Glomerular endothelial cell (primary cell): ENCODE data around the gene BTG4. TPM values are rescaled to one million over a fixed set of nuclear protein-coding genes. Genes with fewer than 3 reads are reported as not detected.

Experiments
- DNase-seq: peaks from one replicate; pipeline ENCODE4 v3.0.0-alpha.2; 2011; ENCODE audit warnings: low read depth, low spot score; ENCODE audit errors: extremely low read depth
- total RNA-seq: library from RNA; depleted of rRNA; stranded (reverse); fragments of >200 nt; gene quantifications from 2 replicates; pipeline ENCODE4 v1.2.3, GENCODE V29; 2015

BTG4 gene
- total RNA-seq, 1 donor from 2014 or later: not detected

DNA sequence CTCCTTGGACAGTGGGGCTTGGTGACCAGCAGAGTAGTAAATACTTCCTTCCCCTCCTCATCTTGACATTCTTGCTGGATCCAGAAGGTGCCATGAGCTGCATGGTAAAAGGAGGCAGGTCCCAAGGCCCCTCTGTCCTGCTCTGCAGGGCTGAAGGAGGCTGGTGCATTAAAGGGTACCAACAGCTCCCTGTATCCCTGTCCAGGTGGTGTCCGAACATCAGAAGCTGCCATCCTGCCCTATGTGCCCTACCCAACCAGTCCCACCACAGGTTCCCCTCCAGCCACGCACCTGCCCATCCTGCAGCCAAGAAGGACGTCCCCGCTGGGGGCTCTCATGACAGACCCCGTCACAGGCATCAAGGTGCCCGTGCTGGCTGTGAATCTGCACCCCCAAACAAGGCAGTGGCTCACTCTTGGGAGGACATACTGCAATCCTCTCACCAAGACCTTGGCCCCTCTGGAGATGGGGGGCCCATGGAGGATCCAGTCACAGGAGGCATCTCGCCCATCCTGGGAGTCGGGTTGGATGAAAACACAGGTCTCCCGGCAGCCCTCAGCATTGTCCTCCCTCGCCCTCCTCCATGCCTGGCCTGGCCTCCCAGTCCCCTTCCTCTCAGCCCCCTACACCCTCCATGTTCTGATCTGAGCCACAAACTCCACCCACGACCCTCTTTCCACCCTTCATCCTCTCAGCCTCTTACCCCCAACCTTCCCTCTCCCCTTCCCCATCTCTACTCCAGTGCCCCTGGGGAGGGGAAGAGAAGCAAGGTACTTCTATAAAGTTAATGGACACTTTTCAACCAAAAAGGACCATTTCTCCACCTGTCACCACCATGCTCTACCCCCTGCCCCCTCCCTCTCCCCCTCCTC lies 55.1 kb downstream of the BTG4 start:
- DNase-seq: no peak

DNA sequence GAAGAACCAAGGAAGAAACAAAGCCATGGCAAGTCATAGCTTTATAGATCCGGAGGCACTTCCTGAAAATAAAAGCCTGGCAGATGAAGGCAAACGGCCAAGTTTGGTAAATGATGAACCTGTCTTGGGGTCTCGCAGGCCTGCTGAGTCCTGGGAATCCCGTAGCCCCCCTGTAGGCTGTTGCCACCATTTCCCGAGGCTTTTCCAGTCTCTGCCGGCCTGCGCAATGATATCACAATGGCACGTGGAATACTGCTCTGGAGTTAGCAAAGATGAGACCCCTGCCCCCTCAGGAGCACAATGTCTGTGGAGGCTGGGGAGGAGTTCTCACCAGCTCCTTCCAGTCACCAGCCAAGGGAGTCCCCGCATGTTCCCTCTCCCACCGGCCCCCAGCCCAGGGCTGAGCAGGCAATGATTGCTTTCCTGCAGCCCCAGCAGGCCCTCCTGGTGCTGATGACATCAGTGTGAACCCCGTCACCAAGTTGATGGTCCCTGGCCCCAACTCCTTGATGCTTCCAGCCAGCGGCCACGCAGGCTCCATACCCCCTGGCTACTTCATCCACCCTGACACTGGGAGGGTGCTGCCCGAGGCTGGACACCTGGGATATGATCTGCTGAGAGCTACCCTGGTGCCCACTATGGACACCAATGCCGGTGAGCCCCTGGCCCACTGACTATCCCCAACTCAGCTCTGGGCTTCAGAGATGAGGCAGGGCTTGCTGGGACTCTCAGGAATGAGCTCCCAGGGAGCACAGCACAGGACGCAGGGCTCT lies 55.9 kb downstream of the BTG4 start:
- no peak for DNase-seq

DNA sequence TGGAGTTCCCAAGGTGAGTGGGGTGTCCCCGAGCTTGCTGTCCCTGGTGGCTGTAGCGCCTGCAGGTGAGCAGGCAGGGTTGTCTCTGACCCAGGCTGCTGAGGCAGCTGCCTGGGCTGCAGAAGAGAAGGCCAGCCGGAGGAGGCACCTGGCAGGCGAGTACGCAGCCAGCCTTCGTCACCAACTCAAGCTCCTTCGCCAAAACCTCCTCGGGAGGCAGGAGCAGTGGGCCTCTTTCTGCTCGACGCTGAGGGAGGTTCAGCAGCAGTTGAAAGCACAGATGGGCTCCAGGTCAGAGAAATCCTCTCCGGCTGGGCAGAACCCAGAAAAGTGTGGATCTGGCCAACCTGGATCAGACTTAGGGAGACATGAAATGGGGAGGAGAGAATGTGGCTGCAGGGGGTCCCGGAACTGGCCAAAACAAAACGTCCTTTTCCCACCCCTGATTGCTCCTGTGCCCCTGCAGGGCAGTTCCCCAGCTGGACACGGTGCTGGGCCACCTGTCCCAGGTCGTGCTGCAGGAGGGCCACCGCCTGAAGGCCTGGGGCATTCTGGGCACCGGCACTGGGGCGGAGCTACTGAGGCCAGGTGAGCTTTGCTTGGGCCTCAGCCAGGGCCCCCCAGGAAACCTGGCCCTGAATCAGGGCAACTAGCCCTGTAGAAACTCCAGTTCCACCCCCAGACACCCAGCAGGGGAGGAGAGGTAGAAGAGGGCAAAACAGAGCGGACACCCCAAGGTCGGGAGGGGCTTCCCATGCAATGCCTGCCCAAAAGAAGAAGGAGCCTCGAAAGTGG lies 56.7 kb downstream of the BTG4 start:
- DNase-seq: no peak

- no peak for DNase-seq
These were observed 57.5 kb downstream of the BTG4 start for GRCh38 chr11:111454561-111455192.

- DNase-seq: no peak
These were observed 59.2 kb downstream of the BTG4 start for GRCh38 chr11:111452817-111453552.

DNA sequence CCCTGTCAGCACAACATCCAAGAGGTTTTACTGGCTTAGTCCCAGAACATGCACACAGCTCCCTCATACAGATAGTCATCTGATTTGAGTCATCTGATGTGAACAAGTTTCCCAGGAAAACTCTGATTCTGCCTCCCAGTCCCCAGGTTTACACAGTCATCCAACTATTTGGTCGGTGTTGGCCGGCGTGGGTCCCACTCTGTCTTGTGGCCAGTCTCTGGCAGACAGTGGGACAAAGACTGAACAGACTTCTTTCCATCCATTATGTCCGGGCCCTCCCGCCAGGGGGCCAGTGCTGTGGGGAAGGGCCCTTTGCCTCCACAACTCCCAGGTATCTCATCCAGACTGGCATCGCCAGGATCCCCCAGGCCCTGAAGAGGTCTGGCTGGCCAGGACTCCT lies 60.0 kb downstream of the BTG4 start:
- DNase-seq: no peak

DNA sequence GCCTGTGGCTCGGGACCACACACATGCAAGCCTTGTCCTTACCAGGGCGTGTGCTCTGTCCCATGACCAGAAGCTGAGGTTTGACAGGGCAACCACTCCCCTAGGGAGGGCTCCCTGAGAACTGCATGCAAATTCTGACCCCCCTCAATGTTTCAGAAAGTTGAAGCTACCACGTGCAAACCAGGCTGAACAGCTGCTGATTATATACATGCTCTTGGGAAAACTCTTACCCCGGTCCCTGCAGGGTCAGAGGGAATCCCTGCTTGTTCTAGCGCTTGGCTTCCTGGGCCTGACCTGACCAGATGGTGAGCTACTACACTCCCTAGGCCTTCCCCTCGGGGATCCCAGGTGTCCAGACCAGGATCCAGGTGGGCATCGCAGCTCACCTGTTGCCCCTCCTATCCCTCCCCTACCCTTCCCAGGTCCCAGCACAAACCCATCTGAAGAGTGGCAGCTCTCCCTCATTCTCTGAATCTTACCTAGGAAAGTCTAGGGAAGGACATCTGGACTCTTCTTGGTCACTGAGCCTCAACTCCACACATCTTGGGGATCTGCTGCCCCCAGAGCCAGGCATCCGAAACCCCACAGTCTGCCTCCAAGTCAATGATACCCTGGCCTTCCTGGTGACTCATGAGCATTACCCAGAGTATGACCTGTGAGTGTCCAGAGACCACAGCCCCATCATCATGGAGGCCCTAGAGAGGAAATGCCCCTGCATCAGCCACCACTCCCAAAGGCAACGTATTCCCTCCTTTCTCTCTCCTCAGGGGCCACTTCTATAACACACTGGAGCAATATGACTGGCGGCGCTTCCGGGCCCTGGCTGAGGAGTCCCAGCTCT lies 61.5 kb downstream of the BTG4 start:
- DNase-seq: no peak

GRCh38 chr11:111449696-111450479 lies 62.3 kb downstream of the BTG4 start:
- DNase-seq: no peak

- no peak for DNase-seq
These were observed 63.2 kb downstream of the BTG4 start for GRCh38 chr11:111448831-111449557.

GRCh38 chr11:111448414-111448813 lies 63.8 kb downstream of the BTG4 start:
- no peak for DNase-seq

GRCh38 chr11:111447931-111448330 lies 64.3 kb downstream of the BTG4 start:
- DNase-seq: no peak

GRCh38 chr11:111447112-111447471 lies 65.1 kb downstream of the BTG4 start:
- DNase-seq: no peak

DNA sequence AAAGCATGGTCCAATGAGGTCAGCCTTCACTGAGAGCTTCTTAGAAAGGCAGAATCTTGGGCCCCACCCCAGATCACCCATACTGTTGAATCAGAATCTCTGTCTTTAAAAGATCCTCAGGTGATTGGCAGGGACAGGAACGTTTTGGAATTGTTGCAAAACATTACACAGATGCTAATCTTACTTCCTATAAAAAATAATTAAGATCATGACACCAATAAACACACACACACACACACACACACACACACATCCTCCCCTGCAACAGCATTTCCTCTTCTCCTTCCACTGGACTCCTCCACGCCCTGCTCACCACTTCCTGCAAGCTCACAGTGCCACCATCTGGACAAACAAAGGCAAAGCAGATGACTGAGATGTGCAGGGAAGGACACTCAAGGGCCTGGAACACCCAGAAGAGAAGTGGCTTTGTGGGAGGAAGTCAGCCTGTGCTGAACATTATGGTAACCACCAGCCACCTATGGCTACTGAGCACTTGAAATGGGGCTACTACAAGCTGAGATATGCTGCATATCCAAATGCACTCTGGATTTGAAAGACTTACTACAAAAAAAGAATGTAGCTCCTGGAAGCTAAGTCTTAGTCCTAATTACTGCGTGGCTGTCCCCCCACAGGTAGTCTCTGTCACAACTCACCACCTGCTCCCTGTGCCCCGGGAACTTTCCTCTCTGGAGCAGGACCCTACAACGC lies 65.6 kb downstream of the BTG4 start:
- peak; percentile 67 for DNase-seq

- no peak for DNase-seq
These were observed 66.6 kb downstream of the BTG4 start for GRCh38 chr11:111445586-111445985.
